ENCODE data around the gene GMCL2. TPM values are rescaled to one million over a fixed set of nuclear protein-coding genes. Genes with fewer than 3 reads are reported as not detected.

The GMCL2 gene
- total RNA-seq, 2 donors from 2014 or later, result not detected

- Histone ChIP-seq H3K4me1 (ENCODE audit: control insufficient read depth in 1 of 2, low read depth in 2 of 2) (no peaks in the 10 kb centered on the region), H3K27me3 (replicated peaks; ENCODE audit: insufficient read depth) (no peaks in the 10 kb centered on the region), H3K9me3 (no peaks in the 10 kb centered on the region), H3K4me3 (no peak overlapping the region), H3K36me3 (peaks cover 73% of the 10 kb centered on the region), H3K27ac (no peak overlapping the region)
- ATAC-seq (ENCODE audit: insufficient number of reproducible peaks, low FRiP score, low read depth) (no peak), DNase-seq (ENCODE audit: low spot score) (no peak)
- TF ChIP-seq CTCF (IDR thresholded peaks at IDR 0.05), result no peak
These were observed 25.9 kb upstream of the GMCL2 start for GRCh38 chr5:178213003-178213461.

GRCh38 chr5:178212241-178213002, 25.3 kb upstream of the GMCL2 start:
- Histone ChIP-seq H3K36me3 (peaks cover 73% of the 10 kb centered on the region), H3K27ac (no peak overlapping the region), H3K9me3 (no peaks in the 10 kb centered on the region), H3K27me3 (replicated peaks; ENCODE audit: insufficient read depth) (no peaks in the 10 kb centered on the region), H3K4me3 (no peak overlapping the region), H3K4me1 (ENCODE audit: control insufficient read depth in 1 of 2, low read depth in 2 of 2) (peaks cover 0 to 5% of the 10 kb centered on the region in 2 donors)
- ATAC-seq (ENCODE audit: insufficient number of reproducible peaks, low FRiP score, low read depth) (no peak), DNase-seq (ENCODE audit: low spot score) (no peak)
- TF ChIP-seq CTCF (IDR thresholded peaks at IDR 0.05), result no peak

GRCh38 chr5:178211095-178212048, 24.2 kb upstream of the GMCL2 start:
- ATAC-seq (ENCODE audit: insufficient number of reproducible peaks, low FRiP score, low read depth), result no peak
- Histone ChIP-seq H3K4me1 (ENCODE audit: control insufficient read depth in 1 of 2, low read depth in 2 of 2) (peaks cover 4 to 16% of the 10 kb centered on the region in 2 donors), H3K27me3 (replicated peaks; ENCODE audit: insufficient read depth) (no peaks in the 10 kb centered on the region), H3K27ac (no peak overlapping the region), H3K4me3 (no peak overlapping the region), H3K9me3 (no peaks in the 10 kb centered on the region), H3K36me3 (peaks cover 73% of the 10 kb centered on the region)
- no peak for TF ChIP-seq CTCF (IDR thresholded peaks at IDR 0.05)
- DNase-seq (ENCODE audit: low spot score), result no peak

GRCh38 chr5:178210686-178211085, 23.5 kb upstream of the GMCL2 start:
- no peak for TF ChIP-seq CTCF (IDR thresholded peaks at IDR 0.05)
- no peak for ATAC-seq (ENCODE audit: insufficient number of reproducible peaks, low FRiP score, low read depth)
- Histone ChIP-seq H3K4me3 (no peak overlapping the region), H3K36me3 (peaks cover 68% of the 10 kb centered on the region), H3K27ac (no peak overlapping the region), H3K4me1 (ENCODE audit: control insufficient read depth in 1 of 2, low read depth in 2 of 2) (peaks cover 10 to 23% of the 10 kb centered on the region in 2 donors), H3K27me3 (replicated peaks; ENCODE audit: insufficient read depth) (no peaks in the 10 kb centered on the region), H3K9me3 (no peaks in the 10 kb centered on the region)
- no peak for DNase-seq (ENCODE audit: low spot score)

GRCh38 chr5:178210073-178210535, 22.9 kb upstream of the GMCL2 start:
- TF ChIP-seq CTCF (IDR thresholded peaks at IDR 0.05), result no peak
- DNase-seq (ENCODE audit: low spot score) (no peak), ATAC-seq (ENCODE audit: insufficient number of reproducible peaks, low FRiP score, low read depth) (no peak)
- peaks cover 10 to 25% of the 10 kb centered on the region in 2 donors for H3K4me1 ChIP-seq (ENCODE audit: control insufficient read depth in 1 of 2, low read depth in 2 of 2)
- no peaks in the 10 kb centered on the region for H3K27me3 ChIP-seq (replicated peaks; ENCODE audit: insufficient read depth)
- no peak overlapping the region for H3K27ac ChIP-seq
- H3K36me3 ChIP-seq, result peaks cover 63% of the 10 kb centered on the region
- no peaks in the 10 kb centered on the region for H3K9me3 ChIP-seq
- H3K4me3 ChIP-seq, result no peak overlapping the region
